DMS153 (cell line): Measurements from ENCODE around the gene ANO6.

Source experiments
- DNase-seq: peaks from one replicate; lab custom pipeline; 2025; lab: John Stamatoyannopoulos, UW

Gene ANO6

GRCh38 chr12:45406988-45407850 lies 191.3 kb downstream of the ANO6 start:
- DNase-seq: no peak

DNA sequence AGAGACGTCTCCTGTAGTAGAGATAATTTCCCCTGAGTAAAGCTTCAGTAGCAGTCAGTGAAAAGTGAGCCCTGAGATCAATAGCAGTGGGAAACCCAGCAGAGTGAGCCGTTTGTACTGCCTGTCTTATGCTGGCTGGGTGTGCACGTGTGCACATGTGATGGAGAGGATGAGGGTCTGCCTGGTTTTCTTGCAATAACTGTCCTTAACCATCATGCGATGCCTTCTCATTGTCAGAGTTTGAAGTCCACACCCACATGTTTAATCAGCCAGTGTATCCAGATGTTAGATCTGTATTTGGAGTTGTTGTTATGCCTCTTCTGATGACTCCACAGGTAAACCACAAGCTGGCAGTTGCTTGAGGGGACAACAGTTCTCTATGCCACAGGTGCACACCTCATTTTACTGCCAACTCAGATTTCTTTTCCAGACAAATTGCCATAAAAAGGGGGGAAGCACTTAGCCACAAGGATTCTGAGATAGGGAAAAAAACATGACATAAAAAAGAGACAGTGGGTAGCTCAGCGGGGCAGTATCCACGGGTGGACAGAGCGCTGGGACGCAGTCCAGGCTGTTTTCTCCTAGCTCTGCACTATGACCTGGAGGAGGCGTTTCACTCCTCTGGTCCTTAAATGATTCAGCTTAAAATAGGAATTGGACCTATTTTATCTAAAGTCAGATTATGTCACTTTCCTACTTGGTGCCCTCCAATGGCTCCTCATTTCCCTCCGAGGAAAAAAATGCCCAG lies 192.3 kb downstream of the ANO6 start:
- no peak for DNase-seq

GRCh38 chr12:45408729-45409114 lies 192.8 kb downstream of the ANO6 start:
- no peak for DNase-seq

- no peak for DNase-seq
These were observed 194.1 kb downstream of the ANO6 start for GRCh38 chr12:45409966-45410365.

GRCh38 chr12:45411626-45412025 lies 195.7 kb downstream of the ANO6 start:
- DNase-seq: no peak

- DNase-seq: no peak
These were observed 199.5 kb downstream of the ANO6 start for GRCh38 chr12:45415393-45415817.

DNA sequence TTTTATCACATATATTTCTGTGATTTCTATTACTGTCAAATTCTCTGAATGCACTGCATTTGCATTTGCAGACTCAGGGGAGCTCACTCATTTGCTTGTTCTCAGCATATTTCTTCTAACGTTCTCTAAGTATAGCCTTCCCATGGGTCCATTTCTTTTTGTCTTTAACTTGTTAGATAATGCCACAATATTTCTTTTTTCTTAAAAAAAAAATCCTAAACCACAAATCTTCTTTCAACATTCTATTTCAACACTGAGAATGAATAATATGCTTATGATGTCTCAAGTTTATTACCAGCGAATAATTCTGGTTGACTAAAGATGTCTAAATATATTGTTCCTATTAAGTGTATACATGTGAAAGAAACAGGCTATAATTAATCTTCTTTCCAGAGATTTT lies 200.2 kb downstream of the ANO6 start:
- DNase-seq: no peak

DNA sequence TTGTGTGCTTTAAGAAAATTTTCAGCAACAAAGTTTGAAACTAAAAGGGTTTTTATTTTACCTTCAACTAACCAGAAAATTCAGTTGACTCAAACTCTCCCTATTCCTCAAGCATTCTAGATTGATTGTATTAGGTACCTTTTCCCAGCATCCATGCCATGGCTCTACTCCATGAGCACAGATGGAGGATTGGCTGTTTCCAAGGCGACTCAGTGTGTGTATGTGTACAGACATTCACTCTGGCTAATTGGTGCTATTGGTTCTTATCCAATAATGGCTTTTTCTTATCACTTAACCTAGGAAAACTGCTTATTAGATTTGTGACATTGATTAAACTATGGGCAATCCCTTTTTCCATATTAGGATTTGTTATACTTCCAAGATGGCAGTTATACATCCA lies 202.6 kb downstream of the ANO6 start:
- no peak for DNase-seq

GRCh38 chr12:45419317-45419814 lies 203.5 kb downstream of the ANO6 start:
- no peak for DNase-seq

- no peak for DNase-seq
These were observed 205.8 kb downstream of the ANO6 start for GRCh38 chr12:45421736-45422135.

- DNase-seq: no peak
These were observed 208.0 kb downstream of the ANO6 start for GRCh38 chr12:45423931-45424330.

GRCh38 chr12:45425426-45425825 lies 209.5 kb downstream of the ANO6 start:
- DNase-seq: no peak

DNA sequence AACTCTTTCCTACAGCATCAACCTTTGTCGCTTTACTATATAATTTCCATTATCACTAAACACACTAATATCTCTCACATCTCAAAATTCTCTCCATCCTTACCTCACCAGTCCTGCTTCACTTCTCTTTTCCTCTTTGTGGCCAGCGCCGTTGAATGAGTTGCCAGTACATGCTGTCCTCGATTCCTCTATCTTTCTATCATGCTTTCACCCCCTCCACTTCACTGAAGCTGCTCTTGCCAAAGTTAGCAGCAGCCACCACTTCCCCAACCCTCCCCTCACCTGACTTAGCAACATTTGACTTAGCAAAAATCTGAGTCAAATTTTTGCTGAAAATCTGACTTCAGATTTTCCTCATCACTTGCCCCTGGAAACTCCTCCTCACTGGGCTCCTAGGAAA lies 210.4 kb downstream of the ANO6 start:
- no peak for DNase-seq

DNA sequence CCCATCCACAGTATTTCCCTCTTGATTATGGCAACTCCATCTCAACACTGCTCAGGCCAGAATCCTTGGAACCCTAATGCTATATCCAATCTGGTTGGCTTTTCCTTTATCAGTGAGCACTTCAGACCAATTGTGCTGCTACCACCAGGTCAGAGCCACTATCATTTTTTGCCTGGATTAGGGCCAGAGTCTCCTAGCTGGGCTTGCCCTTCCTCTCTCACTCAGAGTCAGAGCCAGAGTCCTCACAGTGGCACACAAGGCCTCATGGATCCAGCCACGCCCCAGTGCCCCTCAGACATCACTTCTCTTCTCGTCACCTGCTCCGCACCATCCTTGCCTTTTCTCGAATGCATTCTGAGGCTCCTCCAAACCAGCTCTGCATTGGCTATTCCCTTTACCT lies 211.1 kb downstream of the ANO6 start:
- no peak for DNase-seq

DNA sequence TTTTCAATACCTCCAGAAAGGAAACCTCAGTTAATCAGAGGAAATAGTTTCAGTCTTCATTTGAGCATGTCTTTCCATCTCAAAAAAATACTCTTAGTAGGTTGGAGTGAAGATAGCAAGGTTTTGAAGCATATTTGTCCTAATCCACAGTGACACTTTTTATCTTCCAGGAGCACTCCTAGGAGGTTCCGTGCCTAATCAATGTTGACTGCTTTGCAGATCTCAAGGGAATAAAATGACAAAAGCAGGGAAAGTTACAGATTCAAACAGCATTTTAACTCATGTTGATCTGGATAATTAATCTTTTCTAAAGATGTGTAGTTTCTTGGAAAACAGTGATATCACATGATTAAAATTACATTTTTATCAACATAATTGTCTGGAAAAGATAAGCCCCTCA lies 213.9 kb downstream of the ANO6 start:
- DNase-seq: no peak

DNA sequence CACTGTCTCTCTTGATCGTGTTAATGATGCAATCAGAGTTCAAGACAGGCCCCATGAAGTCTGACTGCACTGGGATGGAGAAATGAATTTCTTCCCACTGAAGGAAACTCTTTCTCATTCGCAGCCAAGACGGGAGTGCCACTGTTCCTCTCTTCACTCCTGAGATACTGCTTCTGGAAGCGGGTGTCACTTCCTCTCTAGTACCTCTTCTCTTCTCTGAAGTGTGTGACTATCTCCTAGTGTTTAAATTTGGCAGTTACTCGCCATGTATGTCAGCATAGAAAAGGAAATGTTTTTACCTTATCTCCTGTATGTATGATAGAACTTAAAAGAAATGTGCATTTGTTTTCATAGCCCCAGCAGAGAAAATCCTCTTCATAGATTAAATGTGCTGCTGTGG lies 215.2 kb downstream of the ANO6 start:
- no peak for DNase-seq

DNA sequence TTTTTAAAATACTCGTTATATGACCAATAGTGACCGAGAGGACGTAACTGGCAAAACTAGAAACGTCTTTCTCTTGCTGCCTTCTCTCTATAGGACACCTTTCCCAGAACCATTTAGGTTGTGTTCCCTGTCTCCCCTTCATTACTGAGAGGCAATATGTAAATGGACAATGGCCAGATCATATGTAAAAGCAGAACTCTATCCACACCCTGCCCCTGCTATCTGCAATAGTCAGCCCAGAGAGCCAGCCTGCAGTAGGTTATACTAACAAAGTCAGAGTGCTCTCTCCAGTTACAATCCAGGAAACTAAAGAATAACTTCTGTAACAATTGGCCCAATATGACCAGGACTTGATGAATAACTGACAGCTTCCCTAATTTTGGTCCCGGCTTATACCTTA lies 216.8 kb downstream of the ANO6 start:
- no peak for DNase-seq

GRCh38 chr12:45433441-45433868 lies 217.6 kb downstream of the ANO6 start:
- DNase-seq: no peak

- peak; percentile 7 for DNase-seq
These were observed 218.2 kb downstream of the ANO6 start for GRCh38 chr12:45434094-45434493.

- DNase-seq: no peak
These were observed 220.2 kb downstream of the ANO6 start for GRCh38 chr12:45435945-45436710.

GRCh38 chr12:45439039-45439438 lies 223.1 kb downstream of the ANO6 start:
- DNase-seq: no peak

- no peak for DNase-seq
These were observed 230.1 kb downstream of the ANO6 start for GRCh38 chr12:45446013-45446412.
